Astrocyte (in vitro differentiated cells and primary cell): ENCODE results near the gene ANKRD33B. TPM values are rescaled to one million over a fixed set of nuclear protein-coding genes. Genes with fewer than 3 reads are reported as not detected.

ENCODE experiments used
- DNase-seq: peaks from one replicate; pipeline ENCODE4 v3.0.0-alpha.2; 2010; ENCODE audit warnings: low read depth
- FAIRE-seq: peaks from 2 replicates; lab custom pipeline; 2011; peaks lifted over from hg19 to GRCh38; lab: Jason Lieb, UNC
- H2AFZ ChIP-seq: 2 replicates; pipeline ENCODE4 v1.6.0; 2012; ENCODE audit warnings: low read depth, low read length, inconsistent platforms
- H3K27ac ChIP-seq: 2 replicates; pipeline ENCODE4 v1.5.1; 2011; ENCODE audit warnings: low read depth, low read length, inconsistent platforms
- H3K27me3 ChIP-seq: 2 replicates; pipeline ENCODE4 v1.6.0; 2011; ENCODE audit warnings: low read length, inconsistent platforms; ENCODE audit not compliant: insufficient read depth
- H3K36me3 ChIP-seq: 2 replicates; pipeline ENCODE4 v1.5.1; 2011; ENCODE audit warnings: low read length, inconsistent platforms; ENCODE audit not compliant: insufficient read depth
- H3K4me1 ChIP-seq: 2 replicates; pipeline ENCODE4 v1.5.1; 2011; ENCODE audit warnings: low read length, inconsistent platforms; ENCODE audit not compliant: insufficient read depth
- H3K4me2 ChIP-seq: 2 replicates; pipeline ENCODE4 v1.6.0; 2012; ENCODE audit warnings: low read length, inconsistent platforms
- H3K4me3 ChIP-seq: 2 replicates; pipeline ENCODE4 v1.5.1; 2011; ENCODE audit warnings: low read depth, mild to moderate bottlenecking, low read length, inconsistent platforms; ENCODE audit not compliant: insufficient read depth
- H3K79me2 ChIP-seq: 2 replicates; pipeline ENCODE4 v1.6.0; 2012; ENCODE audit warnings: mild to moderate bottlenecking, low read length, inconsistent platforms; ENCODE audit not compliant: insufficient read depth
- H3K9ac ChIP-seq: 2 replicates; pipeline ENCODE4 v1.6.0; 2012; ENCODE audit warnings: mild to moderate bottlenecking, low read length, inconsistent platforms
- H3K9me3 ChIP-seq: 2 replicates; pipeline ENCODE4 v1.5.1; 2012; ENCODE audit warnings: low read depth, mild to moderate bottlenecking, low read length, inconsistent platforms; ENCODE audit not compliant: insufficient read depth
- H4K20me1 ChIP-seq: 2 replicates; pipeline ENCODE4 v1.6.0; 2012; ENCODE audit warnings: low read length, inconsistent platforms; ENCODE audit not compliant: insufficient read depth
- H3K27ac Mint-ChIP-seq: one replicate; pipeline ENCODE4 v1.8.0; 2021; ENCODE audit warnings: mild to moderate bottlenecking, mixed read lengths; ENCODE audit not compliant: unreplicated experiment
- H3K27me3 Mint-ChIP-seq: one replicate; pipeline ENCODE4 v1.8.0; 2021; ENCODE audit warnings: low read depth, mixed read lengths; ENCODE audit not compliant: unreplicated experiment
- H3K36me3 Mint-ChIP-seq: one replicate; pipeline ENCODE4 v1.8.0; 2021; ENCODE audit warnings: low read depth, mixed read lengths; ENCODE audit not compliant: unreplicated experiment
- H3K4me1 Mint-ChIP-seq: one replicate; pipeline ENCODE4 v1.8.0; 2021; ENCODE audit warnings: low read depth, mixed read lengths; ENCODE audit not compliant: unreplicated experiment
- H3K4me3 Mint-ChIP-seq: one replicate; pipeline ENCODE4 v1.8.0; 2021; ENCODE audit warnings: mild to moderate bottlenecking, moderate library complexity, mixed read lengths; ENCODE audit not compliant: unreplicated experiment
- H3K9me3 Mint-ChIP-seq: one replicate; pipeline ENCODE4 v1.8.0; 2021; ENCODE audit warnings: mild to moderate bottlenecking, mixed read lengths; ENCODE audit not compliant: unreplicated experiment
- EZH2 ChIP-seq: IDR thresholded peaks from 2 replicates; pipeline ENCODE4 v1.6.1; 2012; ENCODE audit warnings: mild to moderate bottlenecking, low read length, inconsistent platforms; ENCODE audit not compliant: insufficient read depth
- total RNA-seq: library from RNA; stranded (reverse); gene quantifications from 2 replicates; pipeline ENCODE4 v1.2.1, GENCODE V29; 2021
- TF ChIP-seq, protein P1 (sequence below): IDR thresholded peaks from 2 replicates; pipeline ENCODE4 v1.5.1; 2011; ENCODE audit warnings: low read depth, mild to moderate bottlenecking, inconsistent platforms, low read length, moderate library complexity; ENCODE audit not compliant: insufficient read depth

Gene ANKRD33B
- total RNA-seq, 1 donor from 2014 or later, result 22.7 TPM

DNA sequence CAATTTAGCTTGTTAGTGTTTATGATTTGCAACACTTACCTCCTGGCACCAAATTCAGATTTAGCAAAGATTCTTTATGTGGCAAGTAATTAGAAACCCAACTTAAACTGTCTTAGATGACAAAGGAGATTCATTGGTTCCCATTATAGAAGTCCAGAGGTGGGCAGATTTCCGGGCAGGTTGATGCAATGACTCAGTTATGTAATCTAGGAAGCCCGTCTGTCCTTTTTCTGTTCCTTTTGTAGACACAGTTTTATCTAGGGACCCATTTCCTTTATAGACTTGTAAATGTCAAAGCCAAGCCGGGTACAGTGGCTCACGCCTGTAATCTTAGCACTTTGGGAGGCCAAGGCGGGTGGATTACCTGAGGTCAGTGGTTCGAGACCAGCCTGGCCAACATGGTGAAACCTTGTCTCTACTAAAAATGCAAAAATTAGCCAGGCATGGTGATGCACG, 20.3 kb upstream of the ANKRD33B start:
- no peak for DNase-seq
- Mint-ChIP-seq H3K36me3 (no peaks in the 10 kb centered on the region), H3K4me1 (peaks cover 6% of the 10 kb centered on the region), H3K9me3 (peaks cover 2% of the 10 kb centered on the region), H3K27ac (no peak overlapping the region), H3K27me3 (peaks cover 7% of the 10 kb centered on the region), H3K4me3 (no peak overlapping the region)
- no peak overlapping the region for H3K9ac ChIP-seq
- peaks cover 3% of the 10 kb centered on the region for H3K4me1 ChIP-seq
- no peaks in the 10 kb centered on the region for H3K27me3 ChIP-seq
- H3K27ac ChIP-seq, result no peak overlapping the region
- H4K20me1 ChIP-seq, result no peaks in the 10 kb centered on the region
- TF ChIP-seq, protein P1, sequence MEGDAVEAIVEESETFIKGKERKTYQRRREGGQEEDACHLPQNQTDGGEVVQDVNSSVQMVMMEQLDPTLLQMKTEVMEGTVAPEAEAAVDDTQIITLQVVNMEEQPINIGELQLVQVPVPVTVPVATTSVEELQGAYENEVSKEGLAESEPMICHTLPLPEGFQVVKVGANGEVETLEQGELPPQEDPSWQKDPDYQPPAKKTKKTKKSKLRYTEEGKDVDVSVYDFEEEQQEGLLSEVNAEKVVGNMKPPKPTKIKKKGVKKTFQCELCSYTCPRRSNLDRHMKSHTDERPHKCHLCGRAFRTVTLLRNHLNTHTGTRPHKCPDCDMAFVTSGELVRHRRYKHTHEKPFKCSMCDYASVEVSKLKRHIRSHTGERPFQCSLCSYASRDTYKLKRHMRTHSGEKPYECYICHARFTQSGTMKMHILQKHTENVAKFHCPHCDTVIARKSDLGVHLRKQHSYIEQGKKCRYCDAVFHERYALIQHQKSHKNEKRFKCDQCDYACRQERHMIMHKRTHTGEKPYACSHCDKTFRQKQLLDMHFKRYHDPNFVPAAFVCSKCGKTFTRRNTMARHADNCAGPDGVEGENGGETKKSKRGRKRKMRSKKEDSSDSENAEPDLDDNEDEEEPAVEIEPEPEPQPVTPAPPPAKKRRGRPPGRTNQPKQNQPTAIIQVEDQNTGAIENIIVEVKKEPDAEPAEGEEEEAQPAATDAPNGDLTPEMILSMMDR, result no peak
- no peak for TF ChIP-seq EZH2
- no peak overlapping the region for H3K4me3 ChIP-seq
- H3K4me2 ChIP-seq, result no peak overlapping the region
- no peaks in the 10 kb centered on the region for H3K9me3 ChIP-seq
- no peak for FAIRE-seq
- H2AFZ ChIP-seq, result no peak overlapping the region
- H3K79me2 ChIP-seq, result no peaks in the 10 kb centered on the region
- no peaks in the 10 kb centered on the region for H3K36me3 ChIP-seq

DNA sequence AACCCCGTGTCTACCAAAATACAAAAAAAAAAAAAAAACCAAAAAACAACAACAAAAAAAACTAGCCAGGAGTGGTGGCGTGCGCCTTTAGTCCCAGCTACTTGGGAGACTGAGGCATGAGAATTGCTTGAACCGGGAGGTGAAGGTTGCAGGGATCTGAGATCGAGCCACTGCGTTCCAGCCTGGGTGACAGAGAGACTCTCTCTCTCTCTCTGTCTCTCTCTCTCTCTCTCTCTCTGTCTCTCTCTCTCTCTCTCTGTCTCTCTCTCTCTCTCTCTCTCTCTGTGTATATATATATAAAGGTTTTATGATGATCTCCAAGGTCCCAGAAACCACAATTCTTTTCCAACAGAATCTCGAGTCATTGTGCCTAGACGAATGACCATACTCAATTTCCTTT, 18.8 kb upstream of the ANKRD33B start:
- TF ChIP-seq, protein P1, result no peak
- no peak for TF ChIP-seq EZH2
- H2AFZ ChIP-seq, result no peak overlapping the region
- H3K9me3 ChIP-seq, result no peaks in the 10 kb centered on the region
- Mint-ChIP-seq H3K36me3 (no peaks in the 10 kb centered on the region), H3K27me3 (peaks cover 4% of the 10 kb centered on the region), H3K4me1 (no peaks in the 10 kb centered on the region), H3K9me3 (peaks cover 2% of the 10 kb centered on the region), H3K4me3 (no peak overlapping the region), H3K27ac (no peak overlapping the region)
- no peaks in the 10 kb centered on the region for H4K20me1 ChIP-seq
- no peaks in the 10 kb centered on the region for H3K4me1 ChIP-seq
- no peak for FAIRE-seq
- no peak overlapping the region for H3K9ac ChIP-seq
- no peak overlapping the region for H3K27ac ChIP-seq
- DNase-seq, result no peak
- H3K4me2 ChIP-seq, result no peak overlapping the region
- no peak overlapping the region for H3K4me3 ChIP-seq
- no peaks in the 10 kb centered on the region for H3K36me3 ChIP-seq
- no peaks in the 10 kb centered on the region for H3K79me2 ChIP-seq
- no peaks in the 10 kb centered on the region for H3K27me3 ChIP-seq

DNA sequence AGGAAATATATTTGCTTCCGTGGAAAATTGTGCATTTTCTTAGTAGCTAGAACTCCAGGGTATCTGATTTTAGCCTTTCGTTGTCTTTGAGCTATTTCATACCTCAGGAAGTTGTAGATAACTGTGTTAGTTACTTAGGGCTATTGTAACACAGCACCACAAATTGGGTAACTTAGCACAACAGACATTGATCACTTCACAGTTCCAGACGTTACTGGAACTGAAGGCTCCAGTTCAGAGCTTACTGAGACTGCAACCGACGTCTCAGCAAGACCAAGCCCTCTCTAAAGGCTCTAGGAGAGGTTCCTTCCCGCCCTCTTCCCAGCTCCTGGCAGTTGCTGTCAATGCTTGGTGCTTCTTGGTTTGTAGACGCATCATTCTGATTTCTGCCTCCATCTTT, 17.7 kb upstream of the ANKRD33B start:
- H3K36me3 Mint-ChIP-seq, result no peaks in the 10 kb centered on the region
- no peak overlapping the region for H3K4me3 ChIP-seq
- H3K9me3 Mint-ChIP-seq, result peaks cover 2% of the 10 kb centered on the region
- H3K27me3 ChIP-seq, result no peaks in the 10 kb centered on the region
- no peak for TF ChIP-seq EZH2
- TF ChIP-seq, protein P1, result no peak
- H3K9me3 ChIP-seq, result no peaks in the 10 kb centered on the region
- no peak overlapping the region for H3K9ac ChIP-seq
- H2AFZ ChIP-seq, result no peak overlapping the region
- H3K27me3 Mint-ChIP-seq, result peaks cover 4% of the 10 kb centered on the region
- no peaks in the 10 kb centered on the region for H3K79me2 ChIP-seq
- H3K4me2 ChIP-seq, result no peak overlapping the region
- H3K27ac Mint-ChIP-seq, result no peak overlapping the region
- no peak overlapping the region for H3K4me3 Mint-ChIP-seq
- no peaks in the 10 kb centered on the region for H4K20me1 ChIP-seq
- peaks cover 11% of the 10 kb centered on the region for H3K4me1 ChIP-seq
- FAIRE-seq (no peak), DNase-seq (no peak)
- no peak overlapping the region for H3K27ac ChIP-seq
- H3K36me3 ChIP-seq, result no peaks in the 10 kb centered on the region
- H3K4me1 Mint-ChIP-seq, result peaks cover 8% of the 10 kb centered on the region
